Erythroblast (primary cell): Measurements from ENCODE around the gene BCO2.

Experiments
- GATA1 ChIP-seq: IDR thresholded peaks from 2 replicates; pipeline ENCODE4 v1.6.1; 2011; ENCODE audit warnings: low read depth, mild to moderate bottlenecking, control low read depth, low read length, moderate library complexity
- POLR2A ChIP-seq: IDR thresholded peaks from 2 replicates; pipeline ENCODE4 v1.6.1; 2011; ENCODE audit warnings: mild to moderate bottlenecking, low read length

DNA sequence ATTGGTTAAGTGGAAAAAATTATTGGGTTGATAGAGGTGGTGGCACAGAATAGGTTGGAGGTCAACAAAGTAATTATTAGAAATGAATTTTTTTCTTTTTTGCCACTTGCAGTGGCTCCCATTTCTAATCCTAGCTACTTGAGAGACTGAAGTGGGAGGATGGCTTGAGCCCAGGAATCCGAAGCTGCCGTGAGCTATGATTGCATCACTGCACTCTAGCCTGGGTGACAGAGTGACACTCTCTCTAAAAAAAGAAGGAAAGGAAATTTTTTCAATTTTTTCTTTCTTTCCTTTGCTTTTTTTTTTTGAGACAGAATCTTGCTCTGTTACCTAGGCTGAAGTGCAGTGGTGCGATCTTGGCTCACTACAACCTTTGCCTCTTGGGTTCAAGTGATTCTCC lies 2.2 kb upstream of the BCO2 start:
- TF ChIP-seq POLR2A (no peak), GATA1 (no peak)
